Natural killer cell (primary cell): ENCODE results near the gene NPDC1. TPM values are rescaled to one million over a fixed set of nuclear protein-coding genes. Genes with fewer than 3 reads are reported as not detected.

Experiments used
- ATAC-seq, 3 donors: fragments of 150-1000 bp in 2 of 3; fragments of 200-7000 bp in 1 of 3; cut with Tn5 transposase; 1 replicate in 1 of 3; 2 replicates in 2 of 3; pipeline ENCODE4 v1.10.0; 2021; ENCODE audit warnings: mild to moderate bottlenecking in 2 of 3, moderate library complexity in 2 of 3
- DNase-seq, 2 donors: peaks; one replicate each; pipeline versions ENCODE4 v3.0.0 to v3.0.0-alpha.2; 2013 to 2021; ENCODE audit warnings: mixed read lengths in 1 of 2
- H3K27ac ChIP-seq: one replicate; pipeline ENCODE4 v1.5.1; 2013; ENCODE audit warnings: mild to moderate bottlenecking, low read length
- H3K27me3 ChIP-seq: one replicate; pipeline ENCODE4 v1.6.1; 2013; ENCODE audit warnings: low read length; ENCODE audit not compliant: control insufficient read depth, insufficient read depth
- H3K36me3 ChIP-seq: one replicate; pipeline ENCODE4 v1.6.1; 2013; ENCODE audit warnings: low read length; ENCODE audit not compliant: control insufficient read depth, insufficient read depth
- H3K4me1 ChIP-seq: one replicate; pipeline ENCODE4 v1.6.1; 2013; ENCODE audit warnings: low read length; ENCODE audit not compliant: control insufficient read depth, insufficient read depth
- H3K4me3 ChIP-seq: one replicate; pipeline ENCODE4 v1.5.1; 2013; ENCODE audit warnings: low read length
- H3K9me3 ChIP-seq: one replicate; pipeline ENCODE4 v1.6.1; 2013; ENCODE audit warnings: low read length; ENCODE audit not compliant: control insufficient read depth, insufficient read depth
- H3K27ac Mint-ChIP-seq, 2 donors: one replicate each; pipeline ENCODE4 v1.8.0; 2022; ENCODE audit warnings: mild to moderate bottlenecking in 2 of 2, mixed read lengths in 2 of 2, moderate library complexity in 1 of 2
- H3K27me3 Mint-ChIP-seq, 2 donors: one replicate each; pipeline ENCODE4 v1.8.0; 2022; ENCODE audit warnings: low read depth in 2 of 2, mixed read lengths in 2 of 2
- H3K36me3 Mint-ChIP-seq: one replicate; pipeline ENCODE4 v1.8.0; 2022; ENCODE audit warnings: mixed read lengths
- H3K4me1 Mint-ChIP-seq, 2 donors: one replicate each; pipeline ENCODE4 v1.8.0; 2022; ENCODE audit warnings: mixed read lengths in 2 of 2
- H3K4me3 Mint-ChIP-seq: one replicate; pipeline ENCODE4 v1.8.0; 2022; ENCODE audit warnings: mild to moderate bottlenecking, moderate library complexity, mixed read lengths
- H3K9me3 Mint-ChIP-seq, 2 donors: one replicate each; pipeline ENCODE4 v1.8.0; 2022; ENCODE audit warnings: mixed read lengths in 2 of 2
- WGBS: methylation state at CpG from one replicate; pipeline ENCODE4 v1.1.7; 2013; ENCODE audit warnings: missing lambda C conversion rate; ENCODE audit not compliant: insufficient coverage; 5-methylcytosine and 5-hydroxymethylcytosine counted together
- intact Hi-C: fragments of 100-400 bp; cut with micrococcal nuclease; formaldehyde crosslinking; loops from one replicate; pipeline ENCODE4 v1.14.2; 2022
- total RNA-seq, 4 donors: library from RNA; stranded (reverse); fragments of 120-200 nt in 1 of 4; gene quantifications; one replicate each; pipeline versions ENCODE4 v1.2.3 to v1.2.4, GENCODE V29; 2013 to 2022
- TF ChIP-seq, protein P1 (sequence below): fragments of 200-600 bp; IDR thresholded peaks from one replicate; pipeline ENCODE4 v1.8.0; 2022; ENCODE audit warnings: antibody characterized with exemption

NPDC1 gene
- total RNA-seq, 3 donors from 2014 or later (not counting 1 experiment from before 2014, with no cell fraction given): 0.87 to 5.6 (median 3.4) TPM

DNA sequence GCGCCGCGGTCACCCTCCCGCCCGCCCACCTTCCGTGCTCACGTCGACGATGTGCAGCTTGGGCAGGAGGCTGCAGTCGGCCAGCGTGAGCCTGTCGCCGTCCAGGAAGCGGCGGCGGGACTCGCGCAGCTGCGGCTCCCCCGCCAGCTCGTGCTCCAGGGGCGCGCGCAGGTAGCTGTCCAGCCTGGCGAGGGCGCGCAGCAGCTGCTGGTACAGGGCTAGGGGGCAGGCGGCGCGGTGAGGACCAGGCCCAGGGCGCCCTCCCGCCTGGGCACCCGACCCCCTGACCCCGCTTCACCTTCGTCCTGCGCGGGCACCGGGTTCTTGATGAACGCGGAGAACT lies 51.1 kb downstream of the NPDC1 start:
- Mint-ChIP-seq H3K27ac (peak overlapping the region; percentile 97 to 99), H3K4me1 (peaks cover 33 to 71% of the 10 kb centered on the region in 2 donors), H3K36me3 (no peaks in the 10 kb centered on the region), H3K9me3 (no peaks in the 10 kb centered on the region), H3K4me3 (peak overlapping the region; percentile 73), H3K27me3 (no peaks in the 10 kb centered on the region)
- peaks cover 79% of the 10 kb centered on the region for H3K4me1 ChIP-seq
- H3K36me3 ChIP-seq: peaks cover 16% of the 10 kb centered on the region
- intact Hi-C loops: loop anchor here (5.0 kb wide), 1 partner anchor 148 kb away; the partner anchor contains the start of gene PHPT1
- H3K9me3 ChIP-seq: no peaks in the 10 kb centered on the region
- TF ChIP-seq, protein P1, sequence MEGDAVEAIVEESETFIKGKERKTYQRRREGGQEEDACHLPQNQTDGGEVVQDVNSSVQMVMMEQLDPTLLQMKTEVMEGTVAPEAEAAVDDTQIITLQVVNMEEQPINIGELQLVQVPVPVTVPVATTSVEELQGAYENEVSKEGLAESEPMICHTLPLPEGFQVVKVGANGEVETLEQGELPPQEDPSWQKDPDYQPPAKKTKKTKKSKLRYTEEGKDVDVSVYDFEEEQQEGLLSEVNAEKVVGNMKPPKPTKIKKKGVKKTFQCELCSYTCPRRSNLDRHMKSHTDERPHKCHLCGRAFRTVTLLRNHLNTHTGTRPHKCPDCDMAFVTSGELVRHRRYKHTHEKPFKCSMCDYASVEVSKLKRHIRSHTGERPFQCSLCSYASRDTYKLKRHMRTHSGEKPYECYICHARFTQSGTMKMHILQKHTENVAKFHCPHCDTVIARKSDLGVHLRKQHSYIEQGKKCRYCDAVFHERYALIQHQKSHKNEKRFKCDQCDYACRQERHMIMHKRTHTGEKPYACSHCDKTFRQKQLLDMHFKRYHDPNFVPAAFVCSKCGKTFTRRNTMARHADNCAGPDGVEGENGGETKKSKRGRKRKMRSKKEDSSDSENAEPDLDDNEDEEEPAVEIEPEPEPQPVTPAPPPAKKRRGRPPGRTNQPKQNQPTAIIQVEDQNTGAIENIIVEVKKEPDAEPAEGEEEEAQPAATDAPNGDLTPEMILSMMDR: no peak
- H3K4me3 ChIP-seq: peak overlapping the region; percentile 55
- H3K27ac ChIP-seq: peak overlapping the region; percentile 96
- H3K27me3 ChIP-seq: no peaks in the 10 kb centered on the region
- no peak for ATAC-seq
- 62% methylated on average over 40 of the region's 40 CpGs for WGBS
- DNase-seq: peak in 1 of 2 donors; percentile 26

DNA sequence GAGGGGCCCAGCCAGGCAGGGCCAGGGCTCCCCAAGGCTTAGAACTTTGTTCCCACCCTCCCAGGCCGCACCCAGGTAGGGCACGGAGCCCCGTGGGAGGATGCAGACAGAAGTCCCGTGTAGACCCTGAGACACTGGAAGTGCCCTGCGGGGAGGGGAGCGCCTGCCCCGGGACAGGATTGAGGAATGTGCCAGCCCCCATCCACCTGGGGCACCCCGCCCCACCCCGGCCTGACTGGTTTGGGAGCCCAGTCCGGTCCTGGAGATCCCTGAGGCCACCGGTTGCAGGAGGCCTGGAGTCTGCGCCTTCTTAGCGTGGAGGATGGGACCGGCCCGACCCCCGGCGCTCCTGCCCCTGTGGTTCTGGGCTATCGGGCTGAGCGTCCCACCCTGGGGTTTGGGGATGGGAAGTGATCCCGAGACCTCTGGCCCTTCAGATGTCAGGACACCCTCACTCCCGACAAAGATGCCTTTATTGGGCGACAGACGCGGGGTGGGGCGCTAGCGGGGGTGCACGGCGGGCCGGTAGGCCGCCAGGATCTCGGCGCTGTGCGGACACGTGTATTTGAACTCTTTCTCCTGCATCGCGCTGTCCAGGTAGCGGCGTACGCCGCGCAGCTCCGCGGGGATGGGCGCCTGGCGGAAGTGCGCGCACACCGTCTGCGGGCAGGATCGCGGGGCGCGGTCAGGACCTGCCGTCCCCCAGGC lies 51.6 kb downstream of the NPDC1 start:
- Histone ChIP-seq H3K36me3 (peaks cover 16% of the 10 kb centered on the region), H3K27me3 (no peaks in the 10 kb centered on the region), H3K4me1 (peaks cover 74% of the 10 kb centered on the region), H3K4me3 (no peak overlapping the region), H3K9me3 (no peaks in the 10 kb centered on the region), H3K27ac (no peak overlapping the region)
- H3K36me3 Mint-ChIP-seq: no peaks in the 10 kb centered on the region
- H3K4me3 Mint-ChIP-seq: peak overlapping the region; percentile 88
- WGBS: 81% methylated on average over 54 of the region's 54 CpGs
- no peaks in the 10 kb centered on the region for H3K9me3 Mint-ChIP-seq
- H3K27ac Mint-ChIP-seq: peak overlapping the region; percentile 92 to 96
- intact Hi-C loops: no loop called here
- peaks cover 32 to 70% of the 10 kb centered on the region in 2 donors for H3K4me1 Mint-ChIP-seq
- H3K27me3 Mint-ChIP-seq: no peaks in the 10 kb centered on the region
- TF ChIP-seq, protein P1: no peak
- no peak for ATAC-seq
- DNase-seq: no peak

DNA sequence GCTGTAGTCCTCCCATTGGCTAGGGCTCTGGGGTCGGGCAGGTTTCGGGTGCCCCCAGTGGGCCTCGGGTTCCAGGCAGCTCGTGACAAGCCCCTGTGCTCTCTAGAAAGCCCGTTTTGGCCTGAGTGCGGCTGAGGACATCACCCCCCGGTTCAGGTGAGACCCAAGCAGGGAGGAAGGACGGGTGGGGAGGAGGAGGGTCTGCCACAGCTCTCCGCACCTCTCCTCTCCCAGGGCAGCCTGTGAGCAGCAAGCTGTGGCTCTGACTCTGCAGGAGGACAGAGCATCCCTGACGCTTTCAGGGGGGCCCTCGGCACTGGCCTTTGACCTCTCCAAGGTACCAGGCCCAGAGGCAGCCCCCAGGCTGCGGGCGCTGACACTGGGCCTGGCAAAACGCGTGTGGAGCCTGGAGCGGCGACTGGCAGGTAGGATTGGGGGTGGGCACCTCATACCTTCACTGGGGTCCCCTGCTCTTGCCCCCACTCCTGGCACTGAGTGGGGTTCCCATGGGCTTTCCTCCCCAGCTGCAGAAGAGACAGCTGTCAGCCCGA lies 53.1 kb downstream of the NPDC1 start:
- peak overlapping the region; percentile 96 for H3K27ac ChIP-seq
- DNase-seq (no peak), ATAC-seq (no peak)
- TF ChIP-seq, protein P1: no peak
- no peaks in the 10 kb centered on the region for H3K9me3 ChIP-seq
- WGBS: 34% methylated on average over 18 of the region's 18 CpGs
- peaks cover 60% of the 10 kb centered on the region for H3K4me1 ChIP-seq
- Mint-ChIP-seq H3K36me3 (no peaks in the 10 kb centered on the region), H3K9me3 (no peaks in the 10 kb centered on the region), H3K4me1 (peaks cover 21 to 58% of the 10 kb centered on the region in 2 donors), H3K4me3 (peak overlapping the region; percentile 88), H3K27ac (peak overlapping the region; percentile 92 to 96), H3K27me3 (peaks cover 0 to 2% of the 10 kb centered on the region in 2 donors)
- peak overlapping the region; percentile 81 for H3K4me3 ChIP-seq
- intact Hi-C loops: loop anchor here (1.0 to 2.0 kb wide), 3 partner anchors 15 to 111 kb away; no protein-coding TSS in a partner anchor
- no peaks in the 10 kb centered on the region for H3K27me3 ChIP-seq
- peaks cover 16% of the 10 kb centered on the region for H3K36me3 ChIP-seq
